H7 (cell line): ENCODE measurements around the gene ZSCAN26. TPM values are rescaled to one million over a fixed set of nuclear protein-coding genes. Genes with fewer than 3 reads are reported as not detected.
A peak's percentile ranks its signal among the peaks of the same experiment; 100 is the strongest.

Experiments
- DNase-seq: peaks from one replicate; pipeline ENCODE4 v3.0.0; 2012
- H3K27me3 ChIP-seq: 2 replicates; pipeline ENCODE4 v1.6.0; 2011; ENCODE audit warnings: mild to moderate bottlenecking, low read length; ENCODE audit not compliant: control insufficient read depth, insufficient read depth
- H3K36me3 ChIP-seq: replicated peaks from 2 replicates; pipeline ENCODE4 v1.5.1; 2011; ENCODE audit warnings: low read length; ENCODE audit not compliant: control insufficient read depth, insufficient read depth
- H3K4me3 ChIP-seq: 2 replicates; pipeline ENCODE4 v1.5.1; 2011; ENCODE audit warnings: low read depth, mild to moderate bottlenecking, control low read depth, low read length, moderate library complexity; ENCODE audit not compliant: insufficient read depth
- total RNA-seq: library from RNA; depleted of rRNA; stranded (reverse); fragments of >200 nt; shearing (Covaris generic); gene quantifications from 2 replicates; pipeline ENCODE4 v1.2.3, GENCODE V29; 2014

The ZSCAN26 gene
- total RNA-seq, 1 experiment from 2014 or later, result 14.8 TPM

- DNase-seq, result no peak
- peaks cover 17% of the 10 kb centered on the region for H3K36me3 ChIP-seq
- no peaks in the 10 kb centered on the region for H3K27me3 ChIP-seq
- no peak overlapping the region for H3K4me3 ChIP-seq
Measured at GRCh38 chr6:28245206-28245941, 21.6 kb upstream of the ZSCAN26 start.

- Histone ChIP-seq H3K4me3 (no peak overlapping the region), H3K36me3 (peaks cover 17% of the 10 kb centered on the region), H3K27me3 (no peaks in the 10 kb centered on the region)
- no peak for DNase-seq
Measured at GRCh38 chr6:28248916-28249315, 18.0 kb upstream of the ZSCAN26 start.

GRCh38 chr6:28250747-28251146 is 16.2 kb upstream of the ZSCAN26 start:
- H3K4me3 ChIP-seq, result 0 out of 2 replicates have a peak overlapping the region, but pooled peaks have one; percentile 4
- no peaks in the 10 kb centered on the region for H3K27me3 ChIP-seq
- peaks cover 12% of the 10 kb centered on the region for H3K36me3 ChIP-seq
- DNase-seq, result no peak

- DNase-seq, result peak; percentile 57
- Histone ChIP-seq H3K4me3 (peak overlapping the region; percentile 77), H3K36me3 (peaks cover 7% of the 10 kb centered on the region), H3K27me3 (no peaks in the 10 kb centered on the region)
Measured at GRCh38 chr6:28251661-28252008, 15.3 kb upstream of the ZSCAN26 start.

- H3K36me3 ChIP-seq, result peaks cover 4% of the 10 kb centered on the region; the same call in 1 of the 2 replicates
- peak; percentile 82 for DNase-seq
- H3K27me3 ChIP-seq, result no peaks in the 10 kb centered on the region
- H3K4me3 ChIP-seq, result peak within 1 kb of the TSS; percentile 77
Measured at GRCh38 chr6:28252009-28252975, 14.7 kb upstream of the ZSCAN26 start, which contains the start of gene ZKSCAN4. Gene ZKSCAN4 (minus strand): TSS chr6:28252269. CDS start chr6:28251980, 289 bp downstream.

GRCh38 chr6:28254121-28254519 is 12.8 kb upstream of the ZSCAN26 start:
- Histone ChIP-seq H3K4me3 (no peak overlapping the region), H3K36me3 (no peaks in the 10 kb centered on the region), H3K27me3 (peaks cover 2% of the 10 kb centered on the region; the same call in 1 of the 2 replicates)
- no peak for DNase-seq

GRCh38 chr6:28257042-28257441 is 9.9 kb upstream of the ZSCAN26 start:
- Histone ChIP-seq H3K27me3 (peaks cover 6% of the 10 kb centered on the region), H3K36me3 (no peaks in the 10 kb centered on the region), H3K4me3 (no peak overlapping the region)
- DNase-seq, result no peak

GRCh38 chr6:28258877-28259777 is 7.8 kb upstream of the ZSCAN26 start, which contains the start of gene NKAPL:
Gene NKAPL (plus strand): TSS chr6:28259297. CDS start chr6:28259372, 75 bp downstream.
- Histone ChIP-seq H3K27me3 (peaks cover 6% of the 10 kb centered on the region), H3K36me3 (no peaks in the 10 kb centered on the region), H3K4me3 (peak within 1 kb of the TSS; percentile 25; the same call in 1 of the 2 replicates)
- DNase-seq, result peak; percentile 32

- no peaks in the 10 kb centered on the region for H3K36me3 ChIP-seq
- H3K27me3 ChIP-seq, result peaks cover 5% of the 10 kb centered on the region
- no peak overlapping the region for H3K4me3 ChIP-seq
- DNase-seq, result no peak
Measured at GRCh38 chr6:28263922-28264321, 3.0 kb upstream of the ZSCAN26 start.

GRCh38 chr6:28264834-28265401 is 2.0 kb upstream of the ZSCAN26 start:
- Histone ChIP-seq H3K36me3 (no peaks in the 10 kb centered on the region), H3K27me3 (peaks cover 2% of the 10 kb centered on the region; the same call in 1 of the 2 replicates), H3K4me3 (no peak overlapping the region)
- DNase-seq, result no peak

- peak overlapping the region; percentile 69 for H3K4me3 ChIP-seq
- DNase-seq, result no peak
- H3K36me3 ChIP-seq, result no peaks in the 10 kb centered on the region
Measured at GRCh38 chr6:28266563-28266961, 381 bp upstream of the ZSCAN26 start.

GRCh38 chr6:28267695-28268059 is 734 bp downstream of the ZSCAN26 start:
- Histone ChIP-seq H3K27me3 (no peaks in the 10 kb centered on the region), H3K36me3 (peaks cover 3% of the 10 kb centered on the region), H3K4me3 (peak overlapping the region; percentile 69)
- no peak for DNase-seq

More at GRCh38 chr6:28266563-28266961, 381 bp upstream of the ZSCAN26 start:
- H3K27me3 ChIP-seq, result no peaks in the 10 kb centered on the region

GRCh38 chr6:28269492-28269891 is 2.5 kb downstream of the ZSCAN26 start:
- DNase-seq, result no peak
- no peaks in the 10 kb centered on the region for H3K27me3 ChIP-seq
- H3K4me3 ChIP-seq, result no peak overlapping the region
- peaks cover 4% of the 10 kb centered on the region for H3K36me3 ChIP-seq
